Skeletal muscle tissue (tissue), 3 donors: ENCODE data around the gene LOC128125822.

ENCODE experiments used
- H3K27ac ChIP-seq: one replicate; pipeline ENCODE4 v1.7.0; 2013; ENCODE audit warnings: mild to moderate bottlenecking, low read depth, low read length, inconsistent platforms
- H3K27me3 ChIP-seq, 3 donors: one replicate each; pipeline ENCODE4 v1.7.0; 2013; ENCODE audit warnings: low read length in 3 of 3; ENCODE audit not compliant: control insufficient read depth in 3 of 3, insufficient read depth in 3 of 3
- H3K36me3 ChIP-seq, 3 donors: one replicate each; pipeline ENCODE4 v1.7.0; 2013; ENCODE audit warnings: low read length in 3 of 3; ENCODE audit not compliant: control insufficient read depth in 3 of 3, insufficient read depth in 3 of 3
- H3K4me1 ChIP-seq, 3 donors: one replicate each; pipeline ENCODE4 v1.7.0; 2013; ENCODE audit warnings: low read length in 3 of 3, mild to moderate bottlenecking in 3 of 3; ENCODE audit not compliant: control insufficient read depth in 3 of 3, insufficient read depth in 3 of 3
- H3K4me3 ChIP-seq, 3 donors: one replicate each; pipeline ENCODE4 v1.7.0; 2013; ENCODE audit warnings: low read length in 3 of 3
- H3K9ac ChIP-seq, 3 donors: one replicate each; pipeline ENCODE4 v1.7.0; 2013; ENCODE audit warnings: low read length in 3 of 3, mild to moderate bottlenecking in 3 of 3, moderate library complexity in 2 of 3, low read depth in 1 of 3
- H3K9me3 ChIP-seq, 3 donors: one replicate each; pipeline ENCODE4 v1.7.0; 2013; ENCODE audit warnings: low read length in 3 of 3; ENCODE audit not compliant: control insufficient read depth in 3 of 3
- donor health status: Osteomylitis.

LOC128125822 gene

DNA sequence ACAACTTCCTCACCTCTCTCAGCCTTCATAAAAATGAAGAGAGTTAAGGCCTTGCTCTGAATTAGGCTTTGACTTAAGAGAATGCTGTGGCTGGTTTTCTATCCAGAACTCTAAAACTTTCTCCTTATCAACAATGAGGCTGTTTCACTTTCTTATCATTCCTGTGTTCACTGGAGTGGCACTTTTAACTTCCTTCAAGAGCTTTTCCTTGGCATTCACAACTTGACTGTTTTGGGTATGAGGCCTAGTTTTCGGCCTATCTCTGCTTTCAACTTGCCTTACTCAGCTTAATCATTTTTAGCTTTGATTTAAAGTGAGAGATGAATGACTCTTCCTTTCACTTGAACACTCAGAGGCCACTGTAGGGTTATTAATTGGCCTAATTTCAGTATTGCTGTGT lies 4.3 kb upstream of the LOC128125822 start:
- no peaks in the 10 kb centered on the region for H3K9me3 ChIP-seq
- H3K27me3 ChIP-seq: no peaks in the 10 kb centered on the region
- H3K27ac ChIP-seq: no peak overlapping the region
- H3K36me3 ChIP-seq: no peaks in the 10 kb centered on the region
- no peak overlapping the region for H3K9ac ChIP-seq
- H3K4me3 ChIP-seq: no peak overlapping the region
- peaks cover 10 to 21% (median 16%) of the 10 kb centered on the region in 3 donors for H3K4me1 ChIP-seq

DNA sequence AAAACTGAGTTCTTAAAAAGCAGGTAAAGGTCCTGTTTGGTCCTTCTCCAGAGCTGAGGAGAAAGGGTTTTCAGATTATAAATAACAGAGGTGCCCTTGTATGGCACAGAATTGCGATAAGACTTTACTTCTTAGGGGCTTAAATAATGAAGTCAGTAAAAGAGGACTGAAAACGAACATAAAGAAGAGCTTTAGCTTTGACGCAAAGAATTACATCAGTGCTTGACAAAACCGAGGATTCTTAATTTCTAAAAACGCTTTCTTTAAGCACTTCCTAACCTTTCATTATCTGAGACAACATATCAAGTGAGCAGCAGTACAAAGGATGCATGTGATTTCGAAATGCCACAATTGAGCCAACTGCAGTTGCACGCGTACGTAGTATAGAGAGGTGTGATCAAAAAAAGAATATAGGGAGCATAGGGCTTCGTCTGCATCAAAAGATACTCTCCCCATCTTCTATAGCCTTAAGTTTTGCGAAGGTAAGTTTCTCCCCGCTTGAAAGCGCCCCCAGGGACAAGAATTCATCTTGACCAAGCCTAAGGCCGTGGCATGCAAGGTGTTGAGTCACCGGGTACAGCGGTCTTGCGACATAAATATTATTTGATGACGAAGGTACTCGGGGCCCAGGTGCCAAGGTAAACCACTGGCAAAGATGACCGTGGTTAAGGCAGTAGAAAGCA lies 778 bp upstream of the LOC128125822 start:
- H3K27me3 ChIP-seq: no peaks in the 10 kb centered on the region
- peak overlapping the region; percentile 78 to 100 (median 82) for H3K4me3 ChIP-seq
- H3K36me3 ChIP-seq: peaks cover 2 to 3% (median 2%) of the 10 kb centered on the region in 3 donors
- peak overlapping the region; percentile 52 to 81 (median 78) for H3K9ac ChIP-seq
- H3K4me1 ChIP-seq: peaks cover 10% of the 10 kb centered on the region in 3 donors
- H3K27ac ChIP-seq: peak overlapping the region; percentile 99
- H3K9me3 ChIP-seq: no peaks in the 10 kb centered on the region

DNA sequence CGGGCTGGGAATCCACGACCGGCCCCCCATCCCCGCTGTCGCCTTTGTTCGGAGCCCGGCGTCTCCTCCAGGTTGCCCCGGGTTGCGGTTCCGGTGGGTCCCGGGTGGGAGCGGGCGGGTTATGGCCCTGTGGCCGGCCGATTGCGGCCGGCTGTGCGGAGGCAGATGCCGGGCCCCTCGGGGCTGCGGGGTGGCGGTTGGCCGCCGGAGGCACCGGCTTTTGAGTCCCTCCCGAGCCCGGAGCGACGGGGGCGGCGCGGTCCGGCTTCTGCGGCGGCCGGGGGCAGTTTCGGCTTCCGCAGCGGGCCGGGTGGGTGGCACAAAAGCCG lies 431 bp downstream of the LOC128125822 start:
- Histone ChIP-seq H3K4me1 (peaks cover 10 to 18% (median 12%) of the 10 kb centered on the region in 3 donors), H3K27me3 (no peaks in the 10 kb centered on the region), H3K27ac (peak overlapping the region; percentile 99), H3K9me3 (no peaks in the 10 kb centered on the region), H3K9ac (peak overlapping the region; percentile 97 to 99 (median 99)), H3K36me3 (peaks cover 10 to 11% (median 10%) of the 10 kb centered on the region in 3 donors), H3K4me3 (peak overlapping the region; percentile 80 to 92 (median 88))

DNA sequence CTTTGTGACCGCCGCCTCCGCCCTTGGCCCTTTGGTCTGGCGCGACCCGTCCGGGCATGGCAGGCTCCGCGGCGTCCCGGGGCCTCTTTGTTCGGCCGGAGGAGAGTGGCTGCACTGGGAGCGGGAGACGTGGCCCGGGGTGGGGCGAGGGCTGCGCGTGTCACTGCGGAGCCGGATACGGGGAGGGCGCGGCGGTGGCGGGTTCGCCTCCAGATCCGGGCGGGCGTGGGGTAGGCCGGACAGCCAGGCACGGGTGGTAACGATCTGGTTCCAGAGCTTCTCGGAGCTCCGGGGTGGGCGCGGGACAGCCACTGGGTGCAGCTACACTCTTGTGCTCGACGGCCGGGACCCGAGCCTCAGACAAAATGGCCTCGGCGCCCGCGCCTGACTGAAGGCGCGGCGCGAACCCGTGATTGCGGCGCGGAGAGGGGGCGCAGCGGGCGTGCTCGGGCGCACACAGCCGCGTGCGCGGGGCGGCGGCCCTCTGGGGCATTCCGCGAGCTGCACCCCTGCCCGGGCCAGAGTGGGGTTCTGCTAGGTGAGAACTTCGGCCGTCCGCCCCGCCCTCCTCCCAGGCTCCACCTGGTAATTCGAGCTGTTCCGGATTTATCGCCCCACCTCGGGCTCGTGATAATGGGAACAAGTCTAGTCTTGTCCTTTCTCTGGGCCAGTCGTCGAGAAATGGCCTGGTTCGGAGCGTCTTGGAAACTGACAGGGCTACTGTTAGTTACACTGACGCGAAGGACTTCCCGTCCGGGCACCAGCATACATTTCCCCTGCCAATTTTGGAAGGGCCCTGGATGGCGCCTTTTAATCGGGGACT lies 1.0 kb downstream of the LOC128125822 start:
- Histone ChIP-seq H3K27me3 (no peaks in the 10 kb centered on the region), H3K9ac (peak overlapping the region; percentile 97 to 99 (median 99)), H3K4me3 (peak overlapping the region; percentile 80 to 92 (median 88)), H3K4me1 (peaks cover 10 to 18% (median 12%) of the 10 kb centered on the region in 3 donors), H3K36me3 (peaks cover 10 to 15% (median 15%) of the 10 kb centered on the region in 3 donors), H3K27ac (peak overlapping the region; percentile 99), H3K9me3 (no peaks in the 10 kb centered on the region)

DNA sequence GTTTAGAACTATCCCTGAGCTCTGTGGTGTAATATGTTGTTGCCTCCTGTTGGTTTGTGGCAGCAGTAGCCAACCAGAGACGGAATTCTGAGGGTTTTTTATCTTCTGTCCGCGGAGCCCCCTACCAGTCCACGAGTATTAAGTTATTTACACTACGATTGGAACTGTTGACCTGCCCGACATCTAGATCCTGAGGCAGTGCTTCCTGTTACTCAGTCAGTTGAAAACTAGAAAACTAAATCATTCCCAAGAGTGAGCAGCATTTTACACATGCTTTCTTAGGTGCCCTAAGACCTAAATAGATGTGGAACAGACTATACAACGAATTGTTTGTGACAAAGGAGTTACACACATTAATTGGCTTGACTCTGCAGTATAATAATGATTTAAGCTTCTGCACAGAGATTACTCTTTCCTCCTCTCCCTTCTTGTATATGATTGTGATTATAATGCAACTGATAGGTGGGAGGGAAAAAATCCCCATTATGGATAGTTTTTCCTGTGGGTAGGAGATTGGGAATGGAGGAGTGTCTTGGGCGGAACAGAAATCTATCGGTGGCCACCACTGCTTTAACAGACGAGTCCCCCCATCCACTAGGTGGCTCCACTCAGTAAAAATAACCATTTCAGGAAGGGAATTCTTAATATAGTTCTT lies 1.7 kb downstream of the LOC128125822 start:
- Histone ChIP-seq H3K9ac (peak overlapping the region; percentile 97 to 99 (median 99)), H3K27me3 (no peaks in the 10 kb centered on the region), H3K4me3 (peak overlapping the region; percentile 80 to 92 (median 88)), H3K27ac (peak overlapping the region; percentile 99), H3K36me3 (peaks cover 10 to 23% (median 23%) of the 10 kb centered on the region in 3 donors), H3K9me3 (no peaks in the 10 kb centered on the region), H3K4me1 (peaks cover 10 to 18% (median 12%) of the 10 kb centered on the region in 3 donors)

DNA sequence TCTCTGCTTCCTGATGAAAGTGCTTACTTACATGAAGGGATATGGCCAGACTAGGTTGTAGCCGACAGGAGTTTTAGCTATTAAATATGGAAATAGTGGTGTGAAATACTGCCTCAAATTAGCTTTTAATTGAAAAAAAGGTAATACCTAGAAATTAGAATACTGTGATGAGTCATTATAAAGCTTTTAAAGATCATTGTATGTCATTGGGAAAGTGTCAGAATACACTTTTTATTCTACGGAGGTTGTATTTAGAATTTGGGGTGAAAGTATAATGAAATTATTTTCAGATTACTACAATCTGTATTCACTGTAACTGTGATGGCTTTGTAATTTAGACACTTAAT lies 2.2 kb downstream of the LOC128125822 start:
- Histone ChIP-seq H3K4me1 (peaks cover 10 to 18% (median 12%) of the 10 kb centered on the region in 3 donors), H3K36me3 (peaks cover 11 to 28% (median 28%) of the 10 kb centered on the region in 3 donors), H3K9ac (peak overlapping the region; percentile 97 to 99 (median 99)), H3K9me3 (no peaks in the 10 kb centered on the region), H3K4me3 (peak overlapping the region; percentile 80 to 92 (median 88)), H3K27me3 (no peaks in the 10 kb centered on the region), H3K27ac (peak overlapping the region; percentile 99)

DNA sequence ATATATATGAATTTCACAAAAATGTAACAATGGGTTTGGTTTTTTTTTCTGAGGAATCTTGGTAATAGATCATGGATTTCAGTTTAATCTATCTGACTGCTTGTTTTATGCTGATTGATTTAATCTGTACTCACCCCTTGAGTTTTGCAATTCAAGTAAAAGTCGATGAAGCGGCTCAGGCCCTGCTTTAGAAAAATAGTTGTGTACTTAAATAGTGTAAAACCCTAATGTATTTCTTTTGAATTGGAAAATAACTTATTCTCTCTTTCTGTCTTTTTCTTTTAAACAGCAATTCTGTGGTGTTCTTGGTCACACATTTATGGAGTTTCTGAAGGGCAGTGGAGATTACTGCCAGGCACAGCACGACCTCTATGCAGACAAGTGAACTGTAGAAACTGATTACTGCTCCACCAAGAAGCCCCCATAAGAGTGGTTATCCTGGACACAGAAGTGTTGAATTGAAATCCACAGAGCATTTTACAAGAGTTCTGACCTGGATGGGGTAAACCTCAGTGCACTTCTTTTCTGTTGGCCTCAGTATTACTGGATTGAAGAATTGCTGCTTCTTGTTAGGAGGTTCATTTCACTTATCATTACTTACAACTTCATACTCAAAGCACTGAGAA lies 4.0 kb downstream of the LOC128125822 start:
- peaks cover 7 to 18% (median 12%) of the 10 kb centered on the region in 3 donors for H3K4me1 ChIP-seq
- no peaks in the 10 kb centered on the region for H3K9me3 ChIP-seq
- H3K27ac ChIP-seq: no peak overlapping the region
- H3K4me3 ChIP-seq: no peak overlapping the region
- peaks cover 24 to 44% (median 41%) of the 10 kb centered on the region in 3 donors for H3K36me3 ChIP-seq
- H3K9ac ChIP-seq: no peak overlapping the region
- H3K27me3 ChIP-seq: no peaks in the 10 kb centered on the region

DNA sequence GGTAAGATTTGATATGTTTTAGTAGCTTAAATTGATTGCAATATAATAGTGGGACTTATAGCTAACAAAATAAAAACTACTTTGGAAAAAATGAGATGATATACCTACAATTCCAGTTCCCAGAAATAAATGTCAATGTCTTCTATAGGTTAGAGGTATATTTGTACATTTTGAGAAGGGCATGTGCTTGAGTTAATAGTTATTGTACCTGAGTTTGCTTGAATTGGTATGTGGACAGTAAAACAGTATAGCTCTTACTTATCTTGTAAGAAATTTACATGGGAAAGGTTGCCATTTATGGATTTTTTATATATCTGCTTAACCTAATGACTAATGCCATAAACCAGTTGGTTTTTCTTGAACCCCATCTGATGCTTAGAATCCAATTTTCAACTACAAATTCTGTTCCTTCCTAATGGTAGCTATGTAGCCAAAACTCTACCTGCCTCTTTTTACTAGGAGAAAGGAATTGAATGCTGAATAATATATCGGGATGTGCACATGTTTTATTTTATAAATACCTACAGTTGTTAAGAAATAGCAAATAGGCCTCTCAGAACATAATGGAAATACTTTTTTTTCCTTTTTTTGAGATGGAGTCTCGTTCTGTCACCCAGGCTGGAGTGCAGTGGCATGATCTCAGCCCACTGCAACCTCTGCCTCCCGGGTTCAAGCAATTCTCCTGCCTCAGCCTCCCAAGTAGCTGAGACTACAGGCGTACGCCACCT lies 4.9 kb downstream of the LOC128125822 start:
- no peak overlapping the region for H3K27ac ChIP-seq
- peaks cover 24 to 53% (median 47%) of the 10 kb centered on the region in 3 donors for H3K36me3 ChIP-seq
- H3K4me1 ChIP-seq: peaks cover 0 to 12% (median 7%) of the 10 kb centered on the region in 3 donors
- no peak overlapping the region for H3K9ac ChIP-seq
- H3K4me3 ChIP-seq: no peak overlapping the region
- no peaks in the 10 kb centered on the region for H3K27me3 ChIP-seq
- no peaks in the 10 kb centered on the region for H3K9me3 ChIP-seq

DNA sequence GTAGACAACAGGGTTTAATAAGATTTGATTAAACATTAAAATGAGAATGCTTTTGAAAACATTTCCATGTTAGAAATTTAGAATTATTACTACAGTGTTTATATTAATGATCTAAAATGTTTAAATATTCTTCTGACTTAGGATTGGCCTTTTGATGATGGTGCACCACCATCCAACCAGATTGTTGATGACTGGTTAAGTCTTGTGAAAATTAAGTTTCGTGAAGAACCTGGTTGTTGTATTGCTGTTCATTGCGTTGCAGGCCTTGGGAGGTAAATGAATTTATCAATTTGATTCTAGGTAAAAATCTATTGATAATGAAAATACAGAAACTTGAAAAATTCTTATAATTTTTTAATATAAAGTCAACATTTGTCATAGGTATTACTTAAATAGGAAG lies 6.5 kb downstream of the LOC128125822 start:
- H3K4me3 ChIP-seq: no peak overlapping the region
- peaks cover 27 to 58% (median 53%) of the 10 kb centered on the region in 3 donors for H3K36me3 ChIP-seq

More for the DNA sequence above, 6.5 kb downstream of the LOC128125822 start:
- peaks cover 0 to 12% (median 7%) of the 10 kb centered on the region in 3 donors for H3K4me1 ChIP-seq
- no peak overlapping the region for H3K27ac ChIP-seq
- H3K9ac ChIP-seq: no peak overlapping the region
- H3K27me3 ChIP-seq: no peaks in the 10 kb centered on the region
- no peaks in the 10 kb centered on the region for H3K9me3 ChIP-seq
